ENCODE results near the gene ANO7.

ANO7 gene

DNA sequence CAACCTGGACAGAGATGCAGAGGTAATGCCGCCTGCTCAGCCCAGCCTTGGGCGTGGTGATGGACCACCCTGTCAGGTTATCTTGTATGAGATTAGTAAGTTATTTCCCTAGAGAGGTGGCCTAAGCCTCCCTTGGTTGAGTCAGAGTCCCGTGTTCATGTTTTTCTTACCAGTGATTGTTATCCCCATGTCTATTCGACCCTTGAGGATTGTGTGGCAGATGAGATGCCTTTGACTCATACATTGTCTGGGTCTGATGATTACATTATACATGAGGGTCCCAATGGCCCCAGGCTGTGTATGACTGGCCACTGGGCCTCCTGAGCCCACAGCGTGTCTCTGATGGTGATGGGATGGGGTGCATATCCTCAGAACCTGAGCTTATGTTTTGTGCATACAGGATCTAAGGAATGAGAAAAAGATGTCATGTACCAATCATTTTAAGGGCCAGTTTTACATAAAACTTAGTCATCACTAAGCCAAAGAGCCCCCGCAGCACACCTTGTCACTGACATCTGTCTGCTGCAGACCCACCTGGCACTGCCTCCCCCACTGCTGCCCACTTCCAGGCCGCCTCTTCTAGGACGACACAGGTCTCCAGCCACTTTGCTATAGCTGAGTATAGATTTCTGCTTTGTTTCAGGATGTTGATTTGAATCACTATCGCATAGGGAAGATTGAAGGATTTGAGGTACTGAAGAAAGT is 30.5 kb upstream of the ANO7 start:
- DNase-seq (ENCODE audit: low read depth in 2 of 2) = no peak

GRCh38 chr2:241158546-241158900 is 30.0 kb upstream of the ANO7 start:
- DNase-seq (ENCODE audit: low read depth in 2 of 2) = no peak

DNA sequence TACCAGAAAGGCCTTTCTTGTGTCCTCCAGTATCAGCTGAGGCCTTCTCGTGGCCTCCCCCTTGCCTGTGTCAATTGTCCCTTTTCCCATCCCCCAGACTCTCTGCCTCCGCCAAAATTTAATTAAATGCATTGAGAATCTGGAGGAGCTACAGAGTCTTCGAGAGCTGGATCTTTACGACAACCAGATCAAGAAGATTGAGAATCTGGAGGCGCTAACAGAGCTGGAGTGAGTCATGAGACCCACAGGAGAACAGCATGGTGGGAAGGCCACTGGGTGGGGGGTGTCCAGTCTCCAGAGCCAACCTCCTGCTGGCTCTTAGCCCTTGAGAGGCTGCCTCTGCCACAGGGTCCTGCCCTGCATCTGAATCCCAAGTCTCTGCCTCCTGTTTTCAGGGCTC is 29.4 kb upstream of the ANO7 start:
- no peak for DNase-seq (ENCODE audit: low read depth in 2 of 2)

- DNase-seq (ENCODE audit: low read depth in 2 of 2) = no peak
These were observed 28.2 kb upstream of the ANO7 start for GRCh38 chr2:241160318-241160717.

DNA sequence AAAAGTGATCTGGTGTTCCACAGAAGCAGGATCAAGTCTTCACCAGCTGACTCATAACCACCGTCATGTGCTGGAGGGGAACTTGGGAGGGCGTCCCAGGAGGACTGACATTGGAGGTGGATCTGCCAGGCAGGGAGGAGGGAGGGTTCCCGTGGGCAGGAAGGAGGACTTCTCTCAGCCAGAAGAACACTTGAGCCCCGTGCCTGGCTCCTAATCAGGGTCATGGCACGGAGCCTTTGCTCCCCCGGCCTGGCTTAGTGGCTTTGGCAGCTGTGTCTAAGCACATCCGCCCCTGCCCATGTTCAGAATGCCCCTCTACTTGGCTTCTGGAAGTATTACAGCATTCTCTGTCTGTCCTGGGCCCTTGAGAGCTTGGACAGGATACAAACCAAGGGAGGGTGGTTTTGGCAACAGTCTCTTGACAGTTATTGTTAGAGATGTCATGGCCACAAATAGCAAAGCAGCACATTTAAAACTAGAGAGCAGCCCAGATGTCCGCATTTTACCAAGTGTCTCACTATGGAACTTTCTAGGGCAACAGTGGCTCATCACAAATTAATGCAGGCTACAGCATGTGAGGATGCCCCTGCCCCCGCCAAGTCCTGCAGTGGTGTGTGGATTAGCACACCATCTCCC is 26.7 kb upstream of the ANO7 start:
- DNase-seq (ENCODE audit: low read depth in 2 of 2) = no peak

DNA sequence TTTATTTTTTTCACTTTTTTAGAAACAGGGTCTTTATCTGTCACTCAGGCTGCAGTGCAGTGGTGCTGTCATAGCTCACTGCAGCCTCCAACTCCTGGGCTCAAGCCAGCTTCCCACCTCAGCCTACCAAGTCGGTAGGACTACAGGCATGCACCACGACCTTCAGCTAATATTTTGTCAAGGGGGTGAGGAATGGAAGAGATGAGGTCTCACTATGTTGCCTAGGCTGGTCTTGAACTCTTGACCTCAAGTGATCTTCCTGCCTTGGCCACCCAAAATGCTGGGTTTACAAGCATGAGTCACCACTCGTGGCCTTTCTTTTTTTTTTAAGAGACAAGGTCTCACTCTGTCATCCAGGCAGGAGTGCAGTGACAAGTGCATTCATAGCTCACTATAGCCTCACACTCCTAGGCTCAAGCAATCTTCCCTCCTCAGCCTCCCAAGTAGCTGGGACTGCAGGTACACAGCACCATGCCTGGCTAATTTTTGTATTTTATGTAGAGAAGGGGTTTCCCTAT is 24.8 kb upstream of the ANO7 start:
- no peak for DNase-seq (ENCODE audit: low read depth in 2 of 2)

GRCh38 chr2:241168366-241168765 is 20.1 kb upstream of the ANO7 start:
- DNase-seq (ENCODE audit: low read depth in 2 of 2) = no peak

DNA sequence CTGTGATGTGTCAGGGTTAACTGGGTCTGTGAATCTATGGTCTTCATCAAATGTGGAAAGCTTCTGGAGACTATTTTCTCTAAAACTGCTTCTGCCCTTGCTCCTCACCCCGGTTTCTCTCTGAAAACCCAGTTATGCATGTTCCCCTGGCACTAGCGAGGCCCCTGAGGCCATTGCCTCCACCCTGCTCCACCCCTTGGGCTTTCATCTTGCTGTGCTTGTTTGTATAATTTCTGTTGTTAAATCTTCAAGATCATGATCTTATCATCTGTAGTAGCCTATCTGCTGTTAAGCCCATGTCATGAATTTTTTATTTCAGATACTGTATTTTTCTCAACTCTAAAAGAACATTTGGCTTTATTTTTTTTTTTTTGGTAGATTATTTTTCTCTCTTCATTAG is 14.9 kb upstream of the ANO7 start:
- DNase-seq (ENCODE audit: low read depth in 2 of 2) = no peak

DNA sequence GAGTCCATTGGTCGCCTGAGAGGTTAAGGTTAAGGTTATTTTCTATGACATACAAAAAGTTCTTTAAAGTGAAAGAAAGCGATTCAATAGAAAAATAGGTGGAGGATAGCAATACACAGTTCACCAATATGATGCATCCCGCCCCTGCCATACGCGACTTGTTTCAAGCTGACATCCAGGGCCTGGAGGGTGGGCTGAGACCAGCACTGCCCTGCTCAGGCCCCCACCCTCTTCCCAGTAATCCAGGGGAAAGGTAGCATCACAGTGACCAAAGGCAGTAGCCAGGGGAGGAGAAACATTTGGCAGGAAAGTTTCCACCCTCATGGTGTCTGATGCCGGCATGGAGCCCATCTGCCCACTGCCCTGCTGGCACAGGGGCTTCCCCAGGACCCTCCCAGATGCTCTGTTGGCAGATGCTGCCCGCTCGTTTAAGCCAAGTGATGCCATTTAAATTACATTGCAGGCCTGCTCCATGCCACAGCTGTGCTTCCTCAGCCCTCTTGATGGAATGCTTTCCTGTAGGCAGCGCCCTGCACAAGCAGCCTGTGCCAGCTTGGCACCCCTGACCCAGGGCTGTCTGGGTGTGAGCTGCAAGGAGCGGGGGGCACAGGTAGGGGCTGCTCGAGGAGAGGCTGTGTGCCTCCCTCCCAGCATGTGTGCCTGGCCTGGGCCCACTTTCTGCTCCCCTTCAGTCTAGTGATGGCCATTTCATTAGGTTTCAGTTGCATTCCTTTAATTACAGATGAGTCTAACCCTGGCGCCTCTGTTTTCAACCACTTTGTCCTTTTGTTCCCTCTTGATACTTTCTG is 10.7 kb upstream of the ANO7 start:
- no peak for DNase-seq (ENCODE audit: low read depth in 2 of 2)

- no peak for DNase-seq (ENCODE audit: low read depth in 2 of 2)
These were observed 9.5 kb upstream of the ANO7 start for GRCh38 chr2:241178961-241179360.

DNA sequence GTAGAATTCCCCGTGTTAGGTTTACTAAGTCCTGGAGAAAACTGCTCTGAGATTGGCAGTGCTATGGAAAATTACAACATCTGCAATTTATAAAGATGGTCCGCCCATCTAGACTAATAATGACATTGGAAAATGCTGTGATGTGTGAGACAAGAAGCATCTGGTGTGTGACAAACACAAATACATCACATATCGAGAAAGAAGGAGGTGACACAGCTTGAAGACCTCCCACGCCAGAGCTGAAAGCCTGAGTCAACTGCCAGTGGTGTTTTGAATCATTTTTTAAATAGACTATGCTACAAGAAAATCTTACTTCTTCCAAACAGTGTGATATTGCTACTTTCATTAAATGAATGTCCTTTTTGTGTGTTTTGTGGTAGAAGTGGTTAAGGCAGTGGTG is 8.6 kb upstream of the ANO7 start:
- no peak for DNase-seq (ENCODE audit: low read depth in 2 of 2)

DNA sequence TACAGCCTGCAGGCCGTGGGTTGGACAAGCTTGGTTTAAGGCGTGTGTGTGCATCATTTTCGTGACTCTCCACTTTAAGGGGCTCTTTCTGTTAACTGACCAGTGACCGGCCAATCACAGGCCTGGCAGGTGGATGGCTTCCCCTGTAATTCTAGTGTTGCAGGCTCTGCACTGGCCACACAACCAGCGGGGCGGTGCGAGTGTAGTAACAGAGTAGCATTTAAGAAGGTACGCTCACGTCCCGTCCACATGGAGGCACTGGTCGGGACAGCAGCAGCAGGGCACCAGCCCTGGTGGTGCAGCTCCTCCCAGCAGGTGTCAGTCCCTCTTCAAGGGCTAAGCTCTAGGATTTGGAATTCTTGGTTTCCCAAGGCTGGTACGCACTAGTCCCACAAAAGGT is 8.0 kb upstream of the ANO7 start:
- no peak for DNase-seq (ENCODE audit: low read depth in 2 of 2)

GRCh38 chr2:241182126-241182525 is 6.4 kb upstream of the ANO7 start:
- no peak for DNase-seq (ENCODE audit: low read depth in 2 of 2)

- no peak for DNase-seq (ENCODE audit: low read depth in 2 of 2)
These were observed 5.8 kb upstream of the ANO7 start for GRCh38 chr2:241182531-241183133.

DNA sequence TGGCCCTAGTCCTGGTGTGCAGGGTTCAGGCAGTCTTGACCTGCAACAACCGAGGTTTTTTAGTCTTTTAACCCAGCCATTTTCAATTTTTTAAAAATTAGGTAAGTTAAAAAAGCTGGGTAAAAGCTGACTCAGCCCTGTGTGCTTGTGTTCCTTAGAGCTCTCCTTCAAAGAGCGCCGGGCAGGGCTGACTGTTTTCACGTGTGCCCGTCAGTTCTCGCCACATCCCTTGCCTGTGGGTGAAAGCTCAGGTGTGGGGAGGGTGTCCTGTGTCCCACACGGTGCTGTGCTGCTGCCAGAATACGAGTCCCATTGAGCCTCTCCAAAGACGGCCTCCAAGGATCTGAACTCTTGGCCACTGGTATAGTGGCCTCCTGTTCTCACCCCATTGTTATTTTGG is 5.3 kb upstream of the ANO7 start:
- no peak for DNase-seq (ENCODE audit: low read depth in 2 of 2)

- DNase-seq (ENCODE audit: low read depth in 2 of 2) = no peak
These were observed 3.6 kb upstream of the ANO7 start for GRCh38 chr2:241184901-241185300.

GRCh38 chr2:241185961-241186360 is 2.5 kb upstream of the ANO7 start:
- no peak for DNase-seq (ENCODE audit: low read depth in 2 of 2)

- no peak for DNase-seq (ENCODE audit: low read depth in 2 of 2)
These were observed 1.2 kb upstream of the ANO7 start for GRCh38 chr2:241187101-241187917.

GRCh38 chr2:241187918-241188234 is 601 bp upstream of the ANO7 start:
- no peak for DNase-seq (ENCODE audit: low read depth in 2 of 2)

GRCh38 chr2:241189093-241189855 is 797 bp downstream of the ANO7 start:
- DNase-seq (ENCODE audit: low read depth in 2 of 2) = no peak

DNA sequence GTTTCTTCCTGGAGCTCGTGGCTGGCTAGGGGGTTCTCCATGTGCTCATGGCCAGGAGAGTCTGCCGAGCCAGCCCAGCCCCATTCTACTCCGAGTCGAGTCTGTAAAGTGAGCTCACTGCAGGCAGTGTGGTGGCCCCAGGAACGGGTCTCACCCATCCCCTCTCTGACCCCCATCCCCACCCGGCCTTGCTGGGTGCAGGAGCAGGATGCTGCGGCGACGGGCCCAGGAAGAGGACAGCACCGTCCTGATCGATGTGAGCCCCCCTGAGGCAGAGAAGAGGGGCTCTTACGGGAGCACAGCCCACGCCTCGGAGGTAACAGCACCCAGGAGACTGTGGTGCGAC is 1.4 kb downstream of the ANO7 start:
- DNase-seq (ENCODE audit: low read depth in 2 of 2) = no peak

Data from stimulated activated CD4-positive, alpha-beta T cell treated with anti-CD3 and anti-CD28 coated beads, Interleukin-12 subunit alpha, Interleukin-12 subunit beta, amount 100 ng/mL, for 24 hours (primary cell).